Psoas muscle (tissue), 8 donors: ENCODE data around the gene NANOGP8. TPM values are rescaled to one million over a fixed set of nuclear protein-coding genes. Genes with fewer than 3 reads are reported as not detected.
"Not testable (repeated sequence)": the region's sequence is repeated elsewhere in the genome, so short reads cannot be mapped to it uniquely, and the experiment has no call there.

ENCODE experiments used
- ATAC-seq, 4 donors: fragments of 200-7000 bp; cut with Tn5 transposase; one replicate each; pipeline ENCODE4 v1.9.1; 2020; ENCODE audit warnings: moderate library complexity in 3 of 4, mild to moderate bottlenecking in 2 of 4
- DNase-seq, 2 donors: peaks; one replicate each; pipeline ENCODE4 v3.0.0-alpha.2; 2020
- H3K27ac ChIP-seq: fragments of 200-600 bp; one replicate; pipeline ENCODE4 v1.8.0; 2022
- H3K27me3 ChIP-seq, 3 donors: fragments of 200-600 bp in 1 of 3; one replicate each; pipeline versions ENCODE4 v1.6.1 to v1.8.0; 2013 to 2022; ENCODE audit warnings: low read length in 2 of 3, mild to moderate bottlenecking in 2 of 3, moderate library complexity in 1 of 3; ENCODE audit not compliant: insufficient read depth in 3 of 3
- H3K36me3 ChIP-seq, 2 donors: fragments of 200-600 bp in 1 of 2; one replicate each; pipeline versions ENCODE4 v1.6.1 to v1.8.0; 2013 to 2022; ENCODE audit warnings: low read depth in 1 of 2, mild to moderate bottlenecking in 1 of 2, moderate library complexity in 1 of 2; ENCODE audit not compliant: insufficient read depth in 1 of 2
- H3K4me1 ChIP-seq: fragments of 200-600 bp; one replicate; pipeline ENCODE4 v1.8.0; 2022
- H3K4me3 ChIP-seq: fragments of 200-600 bp; one replicate; pipeline ENCODE4 v1.8.0; 2022; ENCODE audit warnings: mild to moderate bottlenecking
- H3K9me3 ChIP-seq: fragments of 200-600 bp; one replicate; pipeline ENCODE4 v1.8.0; 2022
- CTCF ChIP-seq: fragments of 200-600 bp; IDR thresholded peaks from one replicate; pipeline ENCODE4 v1.8.0; 2022; ENCODE audit warnings: antibody characterized with exemption
- WGBS, 3 donors: extraction: QIAGEN DNeasy Blood & Tissue Kit; methylation state at CpG; one replicate each; pipeline versions ENCODE4 v1.1.6 to v1.1.7; 2013; 5-methylcytosine and 5-hydroxymethylcytosine counted together
- intact Hi-C, 2 donors: fragments of 100-400 bp; cut with DNase I; formaldehyde crosslinking; loops; one replicate each; pipeline versions ENCODE4 v1.11.0 to v1.14.2; 2022
- long read RNA-seq, 2 donors: library from polyadenylated mRNA; unstranded; transcript quantifications; one replicate each; pipeline ENCODE4 v2.0.0, GENCODE V29; 2021
- polyA plus RNA-seq, 3 donors: library from polyadenylated mRNA; stranded (reverse); fragments of 200-250 nt; gene quantifications; one replicate each; pipeline ENCODE4 v1.2.3, GENCODE V29; 2013
- total RNA-seq, 4 donors: library from RNA; stranded (reverse); fragmentation: NEBNext Ultra II Directional in 2 of 4; extraction: Animal tissue kit (Norgen Biotek cat#: 25700) in 2 of 4; gene quantifications; one replicate each; pipeline versions ENCODE4 v1.2.1 to v1.2.4, GENCODE V29; 2021 to 2023
- donor health status: healthy with polysubstance abuse.
- donor health status: DM: no; HTN: no; CAD: no; lungs with moderate emphysema.
- donor health status: Bipolar disorder and iron deficiency.
- donor health status: healthy.
- donor health status: DM: yes; HTN: yes; CAD: no.
- donor health status: DM: no; HTN: no; CAD: no.
- donor health status: DM: no; HTN: no; CAD: no.
- donor health status: DM: yes; HTN: yes; CAD: no.

NANOGP8 gene, protein sequence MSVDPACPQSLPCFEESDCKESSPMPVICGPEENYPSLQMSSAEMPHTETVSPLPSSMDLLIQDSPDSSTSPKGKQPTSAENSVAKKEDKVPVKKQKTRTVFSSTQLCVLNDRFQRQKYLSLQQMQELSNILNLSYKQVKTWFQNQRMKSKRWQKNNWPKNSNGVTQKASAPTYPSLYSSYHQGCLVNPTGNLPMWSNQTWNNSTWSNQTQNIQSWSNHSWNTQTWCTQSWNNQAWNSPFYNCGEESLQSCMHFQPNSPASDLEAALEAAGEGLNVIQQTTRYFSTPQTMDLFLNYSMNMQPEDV
- total RNA-seq = under 1 TPM in 1 of 4 donors, not detected in 3; 0.27 TPM
- polyA plus RNA-seq = under 1 TPM in 1 of 3 donors, not detected in 2; 0.07 TPM
- long read RNA-seq, donor 1 = 0 reads
- long read RNA-seq, donor 2 = 0 reads

DNA sequence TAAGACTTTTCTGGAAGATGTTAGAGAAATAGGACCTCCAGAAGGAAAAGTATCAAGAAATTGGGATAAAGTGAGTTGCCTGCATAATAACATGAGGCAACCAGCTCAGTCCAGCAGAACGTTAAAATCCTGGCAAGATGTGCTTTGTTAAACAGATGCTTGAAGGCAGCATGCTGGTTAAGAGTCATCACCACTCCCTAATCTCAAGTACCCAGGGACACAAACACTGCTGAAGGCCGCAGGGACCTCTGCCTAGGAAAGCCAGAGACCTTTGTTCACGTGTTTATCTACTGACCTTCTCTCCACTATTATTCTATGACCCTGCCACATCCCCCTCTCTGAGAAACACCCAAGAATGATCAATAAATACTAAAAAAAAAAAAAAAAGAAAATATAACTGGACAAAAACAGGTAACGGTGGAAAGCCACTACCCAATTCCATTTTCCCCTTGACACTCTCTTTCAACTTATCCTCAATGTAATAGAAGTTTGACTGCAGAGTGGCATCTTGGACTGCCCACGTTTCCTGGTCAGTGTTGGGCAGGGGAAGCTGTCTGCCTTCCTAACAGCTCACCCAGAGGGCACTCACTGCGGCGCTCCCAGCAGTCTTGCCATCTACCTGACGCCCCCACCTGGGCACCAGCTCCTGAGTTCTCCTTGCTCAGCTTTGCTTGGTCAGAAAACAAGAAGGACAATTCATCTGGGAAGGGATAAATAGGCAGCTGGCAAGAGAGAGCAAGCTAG is at the start of gene NANOGP8:
Gene NANOGP8, minus strand, starts transcription at position 120 of the 744 bp plus-strand sequence. CDS start 185 bp downstream, outside the sequence.
- ATAC-seq, H3K36me3 ChIP-seq, H3K9me3 ChIP-seq, DNase-seq, H3K4me1 ChIP-seq, H3K27me3 ChIP-seq, H3K27ac ChIP-seq, H3K4me3 ChIP-seq, intact Hi-C loops: not testable (repeated sequence)
- 83 to 85% (median 84%) methylated on average over 8 of the region's 8 CpGs for WGBS, 3 donors

DNA sequence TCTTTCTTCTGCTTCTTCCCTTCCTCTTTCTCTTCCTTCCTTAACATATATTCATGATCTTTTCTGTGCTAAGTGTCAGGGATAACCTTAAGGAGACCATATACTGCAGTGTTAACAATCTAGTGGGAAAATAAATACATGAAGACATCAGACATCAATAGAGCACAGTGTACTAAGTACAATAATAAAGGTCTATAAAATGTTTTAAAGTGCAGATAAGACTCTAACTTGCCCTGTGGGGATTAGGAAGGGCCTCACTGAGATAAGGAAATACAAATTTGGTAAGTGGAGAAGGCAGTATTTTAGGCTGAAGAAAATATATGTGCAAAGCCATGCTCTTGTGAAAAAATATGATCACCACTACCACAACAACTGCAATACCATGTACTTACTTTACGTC is 49.2 kb upstream of the NANOGP8 start:
- intact Hi-C loops = no loop called here
- ATAC-seq = no peak
- H3K27me3 ChIP-seq = no peaks in the 10 kb centered on the region
- DNase-seq = no peak
- no peak for TF ChIP-seq CTCF
- H3K9me3 ChIP-seq = no peaks in the 10 kb centered on the region
- H3K4me1 ChIP-seq = no peaks in the 10 kb centered on the region
- WGBS, 3 donors = 90 to 96% (median 95%) methylated on average over 1 of the region's 1 CpG
- no peak overlapping the region for H3K4me3 ChIP-seq
- no peak overlapping the region for H3K27ac ChIP-seq
- H3K36me3 ChIP-seq = no peaks in the 10 kb centered on the region

GRCh38 chr15:35130245-35130644 is 45.1 kb upstream of the NANOGP8 start:
- Histone ChIP-seq H3K27me3 (no peaks in the 10 kb centered on the region), H3K9me3 (no peaks in the 10 kb centered on the region), H3K4me1 (no peaks in the 10 kb centered on the region), H3K27ac (no peak overlapping the region), H3K4me3 (no peak overlapping the region), H3K36me3 (no peaks in the 10 kb centered on the region)
- no peak for TF ChIP-seq CTCF
- intact Hi-C loops = no loop called here
- 59 to 81% (median 71%) methylated on average over 1 of the region's 1 CpG for WGBS, 3 donors
- no peak for ATAC-seq
- no peak for DNase-seq

DNA sequence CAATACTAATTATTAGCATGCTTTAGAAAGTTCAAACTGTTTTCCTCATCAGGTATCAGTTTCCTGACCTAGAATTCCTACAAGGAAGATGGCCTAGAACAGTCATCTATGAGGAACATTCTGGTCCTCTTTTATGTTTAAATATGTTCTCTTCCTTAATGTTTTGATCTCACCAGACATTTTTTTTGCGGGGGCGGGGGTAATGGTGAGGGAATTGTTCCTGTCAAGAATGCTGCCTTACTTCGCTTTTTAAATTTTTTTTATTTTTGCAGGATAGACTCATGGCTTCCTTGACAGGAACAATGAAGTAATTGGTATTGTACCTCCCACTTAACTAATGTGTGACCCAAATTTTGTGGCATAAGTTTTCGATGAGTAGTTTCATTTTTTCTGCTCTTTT is 44.3 kb upstream of the NANOGP8 start:
- H3K27me3 ChIP-seq = no peaks in the 10 kb centered on the region
- no peak for TF ChIP-seq CTCF
- ATAC-seq (no peak), DNase-seq (no peak)
- H3K27ac ChIP-seq = no peak overlapping the region
- H3K36me3 ChIP-seq = no peaks in the 10 kb centered on the region
- H3K9me3 ChIP-seq = no peaks in the 10 kb centered on the region
- intact Hi-C loops = no loop called here
- H3K4me1 ChIP-seq = no peaks in the 10 kb centered on the region
- 84 to 95% (median 94%) methylated on average over 4 of the region's 4 CpGs for WGBS, 3 donors
- H3K4me3 ChIP-seq = no peak overlapping the region

GRCh38 chr15:35127717-35128116 is 42.6 kb upstream of the NANOGP8 start:
- no peak overlapping the region for H3K4me3 ChIP-seq
- H3K27me3 ChIP-seq = no peaks in the 10 kb centered on the region
- TF ChIP-seq CTCF = no peak
- H3K36me3 ChIP-seq = no peaks in the 10 kb centered on the region
- no peaks in the 10 kb centered on the region for H3K9me3 ChIP-seq
- H3K4me1 ChIP-seq = no peaks in the 10 kb centered on the region
- no peak overlapping the region for H3K27ac ChIP-seq
- no peak for ATAC-seq
- WGBS, 3 donors = 89 to 92% (median 91%) methylated on average over 1 of the region's 1 CpG
- intact Hi-C loops = no loop called here
- DNase-seq = no peak
